GM03348 (cell line): ENCODE data around the gene SYN1.
"Not testable (repeated sequence)": the region's sequence is repeated elsewhere in the genome, so short reads cannot be mapped to it uniquely, and the experiment has no call there.

Experiments
- DNase-seq: peaks from one replicate; pipeline ENCODE4 v3.0.0; 2012; ENCODE audit warnings: low spot score

SYN1 gene

DNA sequence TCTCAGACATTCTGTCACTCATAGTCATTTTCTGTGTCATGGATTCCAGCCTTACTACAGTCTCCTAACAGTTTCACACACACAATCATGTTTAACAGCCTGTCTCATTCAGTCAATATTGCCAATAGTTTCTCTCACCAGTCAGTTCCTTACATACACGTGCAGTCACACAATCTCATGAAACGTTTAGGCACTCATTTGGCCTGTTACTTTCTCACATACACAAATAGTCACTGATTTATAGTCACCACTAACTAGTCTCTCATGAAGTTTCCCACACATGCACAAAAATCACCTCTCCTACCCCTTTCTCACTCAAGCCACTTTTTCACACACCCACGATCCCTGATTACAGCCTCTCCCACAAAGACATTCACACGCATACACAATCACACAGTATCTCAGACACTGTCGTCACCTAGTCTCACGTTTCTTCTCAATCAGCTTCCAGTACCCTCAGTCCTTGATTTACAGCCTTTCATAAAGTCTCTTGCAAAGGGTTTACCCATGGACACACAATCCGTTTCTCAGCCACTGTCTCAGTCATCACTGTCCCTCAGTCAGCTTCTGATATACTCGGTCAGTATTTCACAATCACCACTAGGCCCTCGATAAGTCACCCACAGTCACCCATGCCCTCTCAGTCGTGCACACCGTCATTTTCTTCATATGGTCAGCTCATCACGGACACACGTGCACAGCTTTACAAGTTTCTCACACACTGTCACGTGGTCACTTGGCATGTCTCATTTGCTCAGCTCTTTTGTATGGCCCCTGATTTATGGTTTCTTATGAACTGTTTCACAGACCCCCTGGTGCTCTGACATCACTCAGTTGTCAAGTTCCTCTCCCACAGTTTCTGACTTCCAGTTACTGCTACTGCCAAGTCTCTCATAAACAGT, 14.3 kb upstream of the SYN1 start:
- no peak for DNase-seq

DNA sequence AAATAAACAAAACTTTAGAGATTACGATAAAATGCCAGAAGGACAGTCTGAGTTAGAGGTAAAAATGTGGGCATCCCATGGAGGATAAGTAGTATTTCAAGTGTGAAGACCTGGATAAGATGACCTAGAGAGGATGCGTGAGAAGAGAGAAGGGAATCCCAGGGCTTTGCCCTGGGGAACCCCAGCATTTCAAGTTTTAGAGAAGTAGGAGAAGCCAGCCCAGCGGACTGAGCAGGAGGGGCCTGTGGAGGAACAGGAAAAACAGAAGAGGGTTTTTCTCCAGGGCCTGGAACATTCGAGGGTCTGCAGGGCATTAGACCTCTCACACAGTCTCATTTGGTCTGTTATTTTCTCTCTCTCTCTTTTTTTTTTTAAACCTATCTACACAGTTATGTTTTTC, 13.0 kb upstream of the SYN1 start:
- no peak for DNase-seq

DNA sequence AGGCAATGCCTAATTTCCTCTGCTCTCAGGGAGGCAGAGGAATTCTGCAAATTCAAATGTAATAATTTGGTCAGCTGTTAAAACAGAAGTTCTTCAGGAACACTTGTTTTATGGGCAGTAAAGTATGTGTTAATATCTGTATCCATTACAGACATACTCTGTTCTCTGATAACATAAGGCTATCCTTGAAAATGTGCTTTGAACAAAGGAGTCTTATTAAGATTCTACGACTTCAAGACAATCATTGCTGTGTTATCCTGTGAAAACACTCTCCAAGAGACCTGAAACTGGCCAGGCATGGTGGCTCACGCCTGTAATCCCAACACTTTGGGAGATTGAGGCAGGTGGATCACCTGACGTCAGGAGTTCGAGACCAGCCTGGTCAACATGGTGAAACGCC, 12.0 kb upstream of the SYN1 start:
- no peak for DNase-seq

DNA sequence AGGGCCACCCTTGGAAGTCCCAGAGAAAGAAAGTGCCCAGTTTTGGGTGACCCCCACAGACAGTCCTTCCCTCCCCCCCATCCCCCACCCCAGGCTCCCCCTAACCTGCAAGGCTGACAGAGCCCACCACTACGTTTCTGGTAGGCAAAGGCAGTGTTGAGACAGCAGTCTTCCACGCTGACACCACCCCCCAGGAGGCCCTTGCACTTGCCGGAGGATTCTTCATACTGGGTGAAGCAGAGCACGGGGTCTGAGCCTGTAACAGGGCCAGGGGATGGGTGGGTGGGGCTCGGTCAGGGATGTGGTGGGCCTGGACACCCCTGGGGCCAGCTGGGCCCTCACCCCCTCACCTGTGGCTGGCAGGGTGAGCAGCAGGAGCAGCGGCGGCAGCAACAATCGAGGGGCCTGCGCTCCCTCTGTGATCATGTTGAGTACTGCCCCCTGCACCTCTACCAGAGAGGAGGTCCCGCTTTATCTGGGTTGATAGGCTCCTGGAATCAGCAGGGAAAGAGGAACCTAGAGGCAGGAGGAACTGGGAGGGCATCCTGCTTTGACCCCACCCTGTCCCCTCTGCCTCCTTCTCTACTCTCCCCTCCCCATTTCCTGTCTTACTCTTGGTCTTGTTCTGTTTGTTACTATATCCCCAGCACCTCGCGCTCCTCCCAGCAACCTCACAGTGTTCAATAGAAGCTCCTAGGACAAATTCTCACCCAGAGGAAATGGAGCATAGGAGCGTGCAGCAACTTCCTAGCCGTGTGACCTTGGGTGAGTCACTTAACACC, 10.0 kb upstream of the SYN1 start, which contains the start of gene CFP:
Gene CFP, minus strand, starts transcription at position 512 of the 782 bp plus-strand sequence. Its CDS starts 86 bp downstream, at position 426.
- DNase-seq: no peak

DNA sequence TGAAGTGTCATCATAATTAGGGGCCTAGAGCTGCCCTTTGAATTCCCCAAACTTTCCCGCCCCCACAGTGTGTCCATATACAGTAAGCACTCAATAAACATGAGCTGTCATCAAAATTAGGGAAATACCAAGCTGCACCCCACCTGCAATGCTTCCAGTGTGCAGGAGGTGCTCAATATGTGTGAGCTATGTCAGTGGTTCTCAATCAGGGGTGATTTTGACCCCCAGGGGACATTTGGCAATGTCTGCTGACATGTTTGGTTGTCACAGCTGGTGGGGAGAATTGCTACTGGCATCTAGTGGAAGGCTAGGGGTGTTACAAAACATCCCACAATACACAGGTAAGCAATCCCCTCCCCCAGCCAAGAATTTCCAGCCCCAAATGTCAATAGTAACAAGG, 9.3 kb upstream of the SYN1 start:
- DNase-seq: no peak

DNA sequence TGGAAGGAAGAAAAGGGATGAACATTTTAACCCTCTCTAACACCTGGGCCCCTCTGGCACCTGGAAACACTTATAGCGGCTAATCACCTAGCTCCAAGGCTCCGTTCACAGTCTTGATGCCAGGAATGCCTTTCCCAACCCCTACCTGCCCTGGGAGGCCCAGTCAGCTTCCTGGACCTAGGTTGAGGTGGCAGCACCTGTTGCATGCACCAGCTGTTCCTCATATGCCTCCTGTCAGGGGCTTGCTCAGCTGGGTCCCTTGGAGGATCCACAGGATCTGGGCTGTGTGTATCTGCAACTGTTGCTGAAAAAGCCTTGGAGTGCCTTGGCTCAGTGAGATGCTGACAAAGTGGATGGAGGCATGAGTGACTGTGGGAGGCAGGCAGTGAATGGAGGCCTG, 5.7 kb upstream of the SYN1 start:
- DNase-seq: no peak

DNA sequence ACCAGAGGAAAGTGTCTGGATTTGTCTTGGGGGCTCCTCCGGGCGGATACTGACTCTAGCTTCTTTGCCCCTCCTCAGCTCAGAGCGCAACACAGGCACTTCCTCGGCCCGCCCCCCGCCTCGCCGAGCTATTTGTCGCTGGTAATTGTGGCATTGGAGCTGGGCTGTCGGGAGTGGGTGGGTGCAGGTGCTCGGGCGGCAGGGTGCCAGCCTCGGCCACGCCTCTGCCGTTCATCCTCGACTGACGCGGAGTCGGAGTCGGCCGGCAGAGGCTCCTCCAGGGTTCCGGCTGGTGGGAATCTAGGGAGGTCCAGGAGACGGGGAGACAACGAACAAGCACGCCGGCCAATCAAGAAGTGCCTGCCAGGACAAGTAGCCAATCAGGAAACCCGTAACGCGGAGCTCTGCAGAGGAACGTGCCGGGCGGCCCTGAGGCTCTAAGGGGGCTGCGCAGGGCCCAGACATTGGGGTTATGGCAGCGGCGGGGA, 3.9 kb upstream of the SYN1 start:
- peak; percentile 84 for DNase-seq

DNA sequence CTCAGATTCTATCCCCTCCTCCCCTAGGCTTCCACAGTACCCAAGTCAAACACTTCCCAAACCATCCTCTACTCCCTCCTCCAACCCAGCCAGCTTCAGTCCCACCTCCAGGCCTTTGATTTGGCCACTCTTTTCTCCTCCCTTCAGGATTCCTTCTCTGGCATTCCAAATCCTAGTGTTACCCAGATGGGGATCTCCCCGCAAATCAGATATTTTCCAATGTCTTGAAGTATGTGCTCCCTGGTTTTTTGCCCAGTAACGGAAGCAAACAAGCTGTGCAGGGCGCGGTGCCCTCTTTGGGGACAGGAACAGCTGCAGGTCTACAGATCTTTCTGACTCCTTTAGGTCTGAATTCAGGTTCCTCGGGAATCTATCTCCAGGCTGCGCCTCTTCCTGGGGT, 2.2 kb upstream of the SYN1 start:
- no peak for DNase-seq

DNA sequence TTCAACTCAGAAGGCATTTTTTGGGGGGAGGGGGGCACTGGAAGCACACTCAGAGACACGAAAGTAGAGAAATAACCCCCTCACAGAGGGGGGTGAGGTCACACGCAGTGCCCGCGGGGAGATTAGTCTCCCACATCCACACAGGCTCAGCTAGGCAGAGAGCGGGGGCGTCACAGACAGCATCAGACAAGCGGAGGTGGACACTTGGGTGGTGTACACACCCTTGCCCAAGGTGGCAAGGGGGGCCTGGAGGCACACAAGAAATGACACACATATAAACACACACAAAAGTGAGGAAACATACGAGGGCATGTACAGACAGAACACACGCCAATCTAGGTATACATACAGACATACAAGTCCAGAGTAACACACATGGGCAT, 637 bp upstream of the SYN1 start:
- no peak for DNase-seq

DNA sequence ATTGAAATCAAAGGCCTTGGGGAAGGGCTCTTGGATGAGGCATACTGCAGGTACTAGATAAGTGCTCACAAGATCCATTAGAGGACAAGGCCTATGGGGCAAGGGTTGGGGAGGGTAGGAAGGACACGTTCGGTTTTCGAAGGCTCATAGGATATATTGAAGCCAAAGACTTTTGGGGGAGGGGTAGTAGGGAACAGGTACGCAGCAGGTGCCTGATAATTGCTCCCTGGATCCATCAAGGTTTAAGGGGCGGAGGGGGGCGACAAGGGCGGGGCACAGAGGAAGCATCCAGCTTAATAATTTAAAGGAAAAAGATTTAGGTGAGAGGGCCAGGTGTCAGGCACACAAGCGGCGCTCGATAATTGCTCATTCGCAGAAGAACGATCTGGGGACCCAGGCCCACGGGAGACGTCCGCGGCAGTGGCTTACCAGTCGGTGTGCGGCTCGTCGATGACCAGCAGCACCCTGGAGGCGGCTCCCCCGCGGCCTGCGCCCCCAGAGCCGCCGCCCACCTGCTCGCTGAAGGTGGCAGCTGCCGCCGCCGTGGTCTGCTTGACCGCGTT, 653 bp downstream of the SYN1 start:
- no peak for DNase-seq

DNA sequence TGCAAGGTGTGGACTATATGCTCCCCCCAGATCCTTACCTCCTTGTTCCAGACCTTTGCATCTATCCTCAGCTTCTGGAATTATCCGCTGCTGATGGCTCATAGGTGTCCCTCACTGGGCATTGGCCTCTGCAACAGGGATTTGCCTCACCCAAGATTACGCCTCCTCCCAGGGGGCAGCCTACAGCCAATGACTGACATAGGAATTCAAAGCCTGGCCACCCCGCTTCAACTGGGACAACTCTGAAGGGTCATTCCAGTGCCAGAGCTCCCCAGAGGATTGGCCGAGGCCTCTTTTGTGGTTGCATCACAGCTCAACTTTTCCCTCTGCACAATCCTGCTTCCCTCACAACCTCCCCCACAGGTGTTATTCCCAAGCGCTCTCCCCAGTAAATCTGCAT, 5.0 kb downstream of the SYN1 start:
- DNase-seq: no peak

DNA sequence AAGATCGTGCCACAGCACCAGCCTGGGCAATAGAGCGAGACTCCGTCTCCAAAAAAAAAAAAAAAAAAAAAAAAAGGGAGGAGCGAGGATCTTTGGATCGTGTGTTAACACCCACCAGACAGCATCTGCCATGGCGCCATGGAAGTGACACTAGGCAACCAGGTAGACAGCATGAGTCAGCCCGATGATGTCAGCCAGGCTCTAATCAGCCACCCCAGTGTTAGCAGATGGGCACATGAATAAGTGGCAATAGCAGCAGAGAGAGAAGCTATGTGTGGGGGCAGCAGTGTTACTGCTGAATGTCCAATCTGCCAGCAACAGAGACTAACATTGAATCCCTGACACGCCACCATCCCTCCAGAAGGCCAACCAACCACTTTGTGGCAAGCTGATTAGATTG, 6.6 kb downstream of the SYN1 start:
- DNase-seq: no peak

DNA sequence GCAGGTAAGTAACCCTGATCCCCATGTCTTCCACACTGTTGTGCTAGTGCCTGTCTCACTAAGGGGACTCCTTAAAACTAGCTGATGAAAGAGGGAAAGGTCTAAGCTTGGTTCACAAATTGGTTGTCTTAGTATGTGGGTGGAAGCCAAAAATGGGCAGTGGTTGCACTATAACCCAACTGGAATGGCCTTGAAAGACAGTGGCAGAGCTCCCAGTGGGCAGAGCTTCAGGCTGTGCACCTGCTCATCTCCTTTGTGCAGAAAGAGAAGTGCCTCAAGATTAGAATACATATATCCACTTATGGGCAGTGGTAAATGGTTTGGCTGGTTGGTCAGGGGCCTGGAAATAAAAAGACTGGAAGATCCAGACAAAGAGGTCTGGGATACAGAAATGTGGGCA, 7.2 kb downstream of the SYN1 start:
- no peak for DNase-seq

DNA sequence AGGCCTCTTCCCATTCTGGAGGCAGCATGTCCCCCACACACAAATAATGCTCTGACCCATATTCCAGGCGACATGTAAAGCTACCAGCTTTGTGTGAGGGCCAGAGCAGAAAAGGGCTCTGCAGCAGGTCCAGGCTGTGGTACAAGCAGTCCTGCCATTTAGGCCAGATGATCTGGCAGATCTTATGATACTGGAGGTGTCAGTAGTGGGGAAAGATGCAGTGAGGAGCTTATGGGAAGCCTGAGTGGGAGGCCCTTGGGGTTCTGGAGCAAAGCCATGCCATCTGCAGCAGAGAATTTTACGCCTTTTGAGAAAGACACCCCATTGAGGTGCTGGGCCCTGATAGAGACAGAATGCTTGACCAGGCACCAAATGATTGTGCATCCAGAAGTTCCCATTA, 7.7 kb downstream of the SYN1 start:
- no peak for DNase-seq

DNA sequence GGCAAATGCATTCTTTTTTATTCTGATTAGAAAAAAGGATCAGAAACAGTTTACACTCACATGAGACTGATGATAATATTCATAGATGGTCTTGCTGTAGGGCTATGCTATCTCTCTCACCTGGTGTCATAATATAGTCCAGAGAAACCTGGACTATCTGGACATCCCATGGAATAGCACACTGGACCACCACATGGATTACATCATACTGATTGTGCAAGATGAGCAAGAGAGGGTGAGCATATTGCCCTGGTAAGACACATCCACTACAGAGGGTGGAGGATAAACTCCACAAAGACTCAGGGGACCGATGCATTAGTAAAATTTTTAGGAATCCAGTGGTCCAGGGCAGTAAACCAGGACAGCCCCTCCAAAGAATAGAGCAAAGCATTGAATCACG, 8.2 kb downstream of the SYN1 start:
- DNase-seq: no peak

DNA sequence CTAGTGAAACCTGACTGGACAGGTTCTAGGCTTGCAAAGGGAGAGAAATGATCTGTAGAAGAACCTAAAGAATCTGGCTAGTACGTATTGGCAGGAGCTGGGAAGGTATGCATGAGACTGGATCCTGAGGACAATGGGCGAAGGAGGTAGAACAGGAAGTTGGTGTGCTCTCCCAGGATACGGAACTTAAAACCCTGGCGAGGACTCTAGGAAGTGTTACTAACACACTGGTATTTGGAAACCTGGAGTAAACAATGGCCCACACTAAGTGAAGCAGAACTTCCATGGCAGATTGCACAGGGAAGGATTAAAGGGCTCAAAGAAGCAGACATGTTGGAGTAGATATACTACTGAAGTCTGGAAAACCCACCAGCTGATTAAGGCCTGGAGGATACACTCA, 9.1 kb downstream of the SYN1 start:
- DNase-seq: no peak

DNA sequence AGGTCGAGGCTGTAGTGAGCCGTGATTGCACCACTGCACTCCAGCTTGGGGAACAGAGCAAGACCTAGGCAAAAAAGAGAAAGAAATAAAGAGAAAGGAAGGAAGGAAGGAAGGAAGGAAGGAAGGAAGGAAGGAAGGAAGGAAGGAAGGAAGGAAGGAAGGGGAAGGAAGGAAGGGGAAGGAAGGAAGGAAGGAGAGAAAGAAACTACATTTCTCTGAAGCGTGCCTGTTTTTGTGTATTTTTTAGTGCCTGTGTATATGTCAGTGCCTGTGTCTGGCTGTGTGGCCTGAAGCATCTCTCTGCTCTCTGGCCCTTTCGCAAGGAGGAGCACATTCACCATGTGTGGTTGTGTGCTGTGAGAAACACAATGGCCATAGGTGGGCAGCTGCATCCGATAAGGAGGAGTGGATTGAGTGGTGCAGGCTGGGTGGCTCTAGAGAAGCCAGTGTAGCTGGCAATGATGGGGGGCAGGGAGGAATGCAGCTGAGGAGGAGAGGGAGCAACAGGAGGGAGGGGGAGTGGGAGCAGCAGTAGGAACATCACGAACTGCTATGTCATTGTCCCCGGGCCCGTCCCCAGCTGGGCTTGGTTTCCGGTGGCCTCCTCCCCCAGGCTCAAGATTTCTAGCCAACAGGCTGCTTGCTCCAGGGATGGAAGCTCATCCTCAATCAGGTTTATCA, 11.4 kb downstream of the SYN1 start:
- DNase-seq: no peak

DNA sequence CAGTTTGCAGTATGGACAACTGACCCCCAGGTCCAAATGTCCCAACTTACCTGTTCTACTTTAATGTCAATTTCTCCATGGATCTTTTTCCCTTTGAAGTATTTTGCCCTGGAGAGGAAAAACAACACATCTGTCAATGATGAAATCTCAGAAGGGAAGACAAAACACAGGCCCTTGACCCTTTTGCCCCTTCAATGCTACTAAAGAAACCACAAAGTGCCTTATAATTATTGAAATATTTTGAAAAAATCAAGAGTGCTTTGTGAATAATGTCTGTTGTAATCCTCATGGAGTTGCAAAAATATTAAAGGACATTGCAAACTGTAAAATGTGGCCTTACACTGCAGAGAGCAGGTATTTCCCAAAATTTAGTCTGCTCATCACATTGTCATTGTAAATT, 12.6 kb downstream of the SYN1 start:
- DNase-seq: no peak

DNA sequence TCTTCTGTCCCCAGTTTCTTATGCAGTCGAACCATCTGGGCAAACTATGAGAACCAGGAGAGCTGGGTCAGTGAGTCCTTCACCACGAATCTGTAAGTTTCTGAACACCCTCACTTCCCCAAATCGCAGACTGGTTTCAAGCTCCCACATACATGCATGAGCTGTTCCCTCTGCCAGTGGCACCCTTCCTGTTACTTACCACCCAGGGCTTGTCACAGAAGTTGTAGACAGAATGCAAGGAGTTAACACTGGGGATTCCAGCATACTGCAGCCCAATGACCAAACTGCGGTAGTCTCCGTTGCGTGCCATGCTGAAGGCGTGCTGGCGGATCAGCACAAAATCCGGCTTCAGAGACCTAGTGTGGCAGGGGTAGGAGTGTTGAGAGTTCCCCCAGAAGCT, 14.6 kb downstream of the SYN1 start:
- DNase-seq: no peak

DNA sequence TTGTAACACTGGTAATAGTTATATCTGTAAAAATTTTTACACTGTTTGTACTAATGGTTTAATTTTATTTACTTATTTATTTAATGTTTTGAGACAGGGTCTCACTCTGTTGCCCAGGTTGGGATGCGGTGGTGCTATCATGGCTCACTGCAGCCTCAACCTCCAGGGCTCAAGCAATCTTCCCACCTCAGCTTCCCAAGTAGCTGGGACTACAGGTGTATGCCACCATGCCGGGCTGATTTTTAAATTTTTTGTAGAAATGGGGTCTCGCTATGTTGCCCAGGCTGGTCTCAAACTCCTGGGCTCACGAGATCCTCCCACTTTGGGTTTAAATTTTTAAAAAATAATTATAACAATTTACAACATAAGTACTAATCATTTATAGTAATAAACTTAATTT, 16.5 kb downstream of the SYN1 start:
- DNase-seq: not testable (repeated sequence)

DNA sequence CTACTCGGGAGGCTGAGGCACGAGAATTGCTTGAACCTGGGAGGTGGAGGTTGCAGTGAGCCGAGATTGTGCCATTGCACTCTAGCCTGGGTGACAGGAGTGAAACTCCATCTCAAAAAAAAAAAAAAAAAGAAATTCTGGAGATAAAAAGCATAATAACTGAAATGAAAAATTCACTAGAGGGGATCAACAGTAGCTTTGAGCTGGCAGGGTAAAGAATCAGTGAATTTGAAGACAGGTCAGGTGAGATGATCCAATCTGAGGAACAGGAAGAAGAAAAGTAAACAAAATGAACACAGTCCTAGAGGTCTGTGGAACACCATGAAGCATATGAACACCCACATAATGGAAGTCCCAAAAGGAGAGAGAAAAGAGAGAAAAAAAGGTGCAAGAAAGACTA, 22.4 kb downstream of the SYN1 start:
- DNase-seq: no peak

DNA sequence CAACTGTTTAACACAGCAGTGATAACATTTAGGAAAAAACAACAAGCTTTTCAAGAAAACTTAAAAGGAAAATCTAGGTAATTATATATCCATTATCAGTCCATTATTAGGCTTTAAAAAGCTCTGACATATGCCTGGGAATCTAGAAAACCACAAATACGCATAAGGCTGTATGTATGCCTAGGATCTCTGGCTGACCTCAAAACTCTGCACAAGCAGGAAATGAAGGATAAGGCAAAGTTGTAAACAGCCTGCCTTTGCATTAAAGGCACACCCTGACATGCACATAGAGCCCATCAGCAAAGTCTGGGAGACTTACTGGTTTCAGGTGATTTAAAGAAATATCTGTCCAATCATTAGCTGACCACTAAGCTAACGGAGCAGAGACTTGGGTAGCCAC, 23.4 kb downstream of the SYN1 start:
- no peak for DNase-seq
